Measurements from ENCODE around the gene CPE.
A peak's percentile ranks its signal among the peaks of the same experiment; 100 is the strongest.
"Not testable (repeated sequence)": the region's sequence is repeated elsewhere in the genome, so short reads cannot be mapped to it uniquely, and the experiment has no call there.

Gene CPE

DNA sequence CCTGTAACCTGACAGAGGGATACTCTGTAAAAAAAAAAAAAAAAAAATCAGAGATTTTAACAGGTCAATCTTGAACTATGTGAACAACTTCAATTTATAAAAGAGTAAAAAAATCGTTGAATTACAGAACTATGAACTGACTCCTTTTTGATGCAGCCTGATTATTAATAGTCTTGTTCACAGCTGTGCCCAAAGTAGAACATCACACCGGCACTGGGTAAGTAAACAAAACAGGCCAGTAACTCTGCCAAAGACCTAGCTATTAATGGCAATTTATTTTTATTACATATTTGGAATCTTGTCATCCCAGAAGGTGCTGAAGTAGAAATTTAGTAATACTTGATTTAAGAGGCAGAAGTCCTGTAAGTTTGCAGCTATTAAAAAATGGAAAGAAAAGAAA is 31.4 kb downstream of the CPE start:
- no peak for DNase-seq

DNA sequence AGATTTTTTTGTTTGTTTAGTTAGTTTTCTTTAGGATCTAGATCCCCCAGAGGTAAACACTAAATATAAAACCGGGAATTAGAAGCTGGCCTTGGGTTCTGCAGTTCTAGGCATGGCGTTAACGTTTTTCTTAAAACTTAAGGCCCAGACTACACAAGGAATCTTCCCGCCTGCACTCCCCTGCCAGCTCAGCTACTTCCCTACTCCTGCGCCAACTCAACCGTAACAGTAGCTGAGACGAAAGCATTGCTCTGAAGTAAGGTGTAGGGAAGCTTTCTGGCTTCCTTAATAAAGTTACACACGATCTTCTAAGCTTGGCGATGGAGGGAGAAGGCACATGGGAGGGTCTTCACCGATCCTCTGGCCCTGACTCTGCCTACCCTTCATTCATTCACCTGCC is 37.1 kb downstream of the CPE start:
- DNase-seq, result no peak

DNA sequence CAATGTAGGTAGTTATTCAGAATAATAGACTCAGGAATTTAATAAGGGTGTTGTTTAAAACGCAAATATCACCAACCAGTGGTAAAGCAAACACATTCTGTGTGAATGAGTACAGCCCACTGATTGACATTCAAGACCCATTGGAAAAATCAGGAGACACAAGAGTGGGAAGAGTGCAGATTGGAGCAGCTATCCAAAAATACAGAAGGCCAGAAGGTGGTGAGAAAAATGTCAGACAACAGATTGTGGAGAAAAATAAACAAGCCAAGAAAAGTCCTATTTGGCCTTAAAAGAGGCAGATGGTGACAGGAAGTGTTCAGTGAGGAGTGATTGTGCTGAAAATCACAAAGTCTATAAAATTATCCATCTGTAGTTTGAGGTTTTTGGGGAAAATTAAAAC is 39.3 kb downstream of the CPE start:
- no peak for DNase-seq

DNA sequence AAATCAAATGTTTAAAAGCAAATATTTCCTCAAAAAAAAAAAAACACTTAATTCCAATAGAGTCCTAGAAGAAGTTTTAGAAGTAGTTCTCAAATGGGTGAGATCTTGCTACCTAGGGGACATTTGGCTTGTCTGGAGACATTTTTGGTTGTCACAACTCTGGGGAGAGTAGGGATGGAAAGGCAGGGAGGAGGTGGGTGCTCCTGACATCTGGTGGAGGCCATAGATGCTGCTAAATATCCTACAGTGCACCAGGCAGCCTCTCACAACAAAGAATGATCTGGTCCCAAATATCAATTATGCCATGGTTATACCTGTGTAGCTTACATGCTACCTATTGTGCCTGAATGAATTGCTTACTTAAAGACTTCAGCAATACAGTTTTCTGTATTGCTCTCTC is 46.8 kb downstream of the CPE start:
- no peak for DNase-seq

DNA sequence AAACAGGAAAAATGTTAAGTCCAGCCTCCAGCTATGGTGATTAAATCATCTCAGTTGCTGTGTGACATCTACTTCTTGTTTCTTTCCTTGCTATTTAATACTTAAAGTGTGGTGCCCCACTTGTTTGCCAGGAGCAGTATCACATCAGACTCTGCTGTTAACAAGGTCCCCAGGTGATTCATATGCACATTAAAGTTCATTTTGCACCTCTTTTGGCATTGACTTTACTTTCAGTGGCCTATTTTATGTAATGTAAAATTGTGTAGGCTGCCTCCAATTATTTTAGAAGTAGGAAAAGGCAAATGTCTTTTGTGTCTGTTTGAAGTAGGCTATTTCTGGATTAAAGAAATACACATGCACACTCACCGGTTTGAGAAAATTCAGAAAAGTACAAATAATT is 47.5 kb downstream of the CPE start:
- DNase-seq, result no peak

DNA sequence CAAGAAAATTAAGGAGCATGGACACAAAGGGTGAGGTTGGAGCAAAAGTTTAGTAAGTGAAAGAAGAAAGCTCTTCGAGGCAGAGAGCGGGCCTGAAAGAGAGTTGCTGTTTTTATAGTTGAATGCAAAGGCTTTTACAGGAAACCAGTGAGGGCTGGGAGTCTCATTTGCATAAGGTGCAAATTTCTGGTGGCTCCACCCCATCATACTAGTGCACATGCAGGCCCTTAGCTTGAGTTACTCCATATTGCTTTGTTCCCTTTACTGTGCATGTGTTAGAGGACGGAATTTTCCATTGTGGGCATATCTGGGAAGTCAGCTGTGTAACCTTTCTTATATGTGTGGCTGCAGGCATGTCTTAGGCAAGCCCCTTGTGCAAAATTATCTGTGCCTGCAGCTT is 48.0 kb downstream of the CPE start:
- no peak for DNase-seq

DNA sequence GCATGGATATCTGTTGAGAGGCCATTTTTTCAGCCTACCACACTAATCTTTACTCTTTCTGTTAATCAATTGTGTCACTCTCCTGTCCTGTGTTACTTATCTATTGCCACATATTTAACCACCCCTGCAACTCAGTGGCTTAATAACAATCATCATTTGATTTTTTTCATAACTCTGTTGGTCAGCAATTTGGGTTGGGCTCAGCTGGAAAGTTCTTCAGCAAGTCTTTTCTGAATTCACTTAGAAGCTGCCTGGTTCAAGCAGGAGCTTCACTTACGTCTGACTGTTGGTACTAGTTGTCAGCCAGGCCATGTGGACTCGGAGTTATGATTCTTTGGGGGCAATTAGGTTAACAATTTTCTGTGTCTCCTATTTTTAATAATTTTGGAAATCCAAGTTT is 50.1 kb downstream of the CPE start:
- DNase-seq, result no peak

DNA sequence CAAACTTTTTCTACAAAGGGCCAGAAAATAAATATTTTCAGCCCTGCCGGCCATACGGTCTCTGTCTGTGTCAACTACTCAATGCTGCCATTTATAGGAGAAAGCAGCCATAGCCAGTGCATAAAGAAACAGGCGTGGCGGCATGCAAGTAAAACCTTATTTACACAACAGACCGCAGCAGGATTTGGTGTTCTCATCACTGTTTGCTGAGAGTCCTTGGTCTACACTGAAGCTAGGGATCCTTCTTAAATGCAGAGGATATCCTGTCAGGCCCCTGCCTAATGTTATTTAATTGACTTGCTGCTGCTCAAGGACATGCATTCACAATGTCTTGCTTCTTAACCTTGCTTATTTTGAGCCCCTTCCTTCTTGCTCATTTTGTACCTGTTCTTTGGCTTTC is 54.7 kb downstream of the CPE start:
- no peak for DNase-seq

DNA sequence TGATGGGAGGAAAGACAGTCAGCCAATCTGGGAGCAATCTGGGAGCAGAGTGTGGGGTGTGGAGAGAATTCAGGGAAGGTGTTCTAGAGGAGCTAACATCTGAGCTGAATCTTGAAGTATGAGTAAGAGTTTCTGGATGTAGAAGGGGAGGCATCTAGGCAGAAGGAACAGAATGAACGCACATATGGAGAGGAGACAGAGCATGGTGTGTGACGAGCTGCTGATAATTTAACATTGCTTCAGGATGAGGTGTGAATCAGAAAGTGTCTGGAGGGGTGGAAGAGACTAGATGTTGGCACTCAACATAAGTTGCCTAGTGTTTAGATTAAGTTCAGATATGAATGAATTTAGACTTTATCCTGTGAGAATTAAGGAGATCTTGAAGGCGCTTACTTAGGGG is 58.9 kb downstream of the CPE start:
- DNase-seq, result no peak

DNA sequence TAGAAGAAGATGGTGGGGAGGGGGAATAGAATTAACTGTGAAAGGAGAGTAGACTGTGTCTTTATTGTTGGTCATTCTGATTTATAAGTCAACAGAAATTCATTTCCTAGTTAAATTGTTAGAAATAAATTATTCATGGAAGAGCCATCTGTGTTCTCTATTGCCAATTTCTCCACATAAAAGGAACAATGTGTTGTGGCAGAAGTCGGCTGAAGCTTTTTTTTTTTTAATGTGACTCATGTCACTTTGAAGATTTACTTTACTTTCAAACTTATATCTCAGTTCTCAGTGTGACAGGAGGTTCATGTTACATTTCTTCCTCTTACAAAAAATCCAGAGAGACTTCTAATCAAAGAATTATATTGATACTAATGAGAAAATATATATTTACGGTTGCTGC is 60.5 kb downstream of the CPE start:
- DNase-seq, result no peak

DNA sequence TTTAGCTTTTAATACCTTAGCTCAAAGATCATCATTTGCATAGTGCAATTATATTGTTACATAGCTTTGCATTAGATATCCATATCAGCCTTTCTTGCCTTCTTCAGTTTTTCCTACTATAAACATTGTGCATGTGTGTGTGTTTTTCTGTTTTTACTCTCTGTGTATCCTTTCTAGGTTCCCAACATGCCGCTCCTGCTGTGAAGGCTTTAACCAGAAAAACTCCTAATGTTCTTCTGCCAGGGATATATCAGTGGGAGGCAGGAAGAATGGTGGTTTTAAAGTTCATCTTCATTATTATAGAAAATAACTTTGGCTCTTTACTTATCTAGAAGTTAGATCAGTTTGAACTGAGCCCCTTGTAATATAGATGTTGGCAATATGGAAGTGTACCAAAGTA is 61.2 kb downstream of the CPE start:
- DNase-seq, result no peak

DNA sequence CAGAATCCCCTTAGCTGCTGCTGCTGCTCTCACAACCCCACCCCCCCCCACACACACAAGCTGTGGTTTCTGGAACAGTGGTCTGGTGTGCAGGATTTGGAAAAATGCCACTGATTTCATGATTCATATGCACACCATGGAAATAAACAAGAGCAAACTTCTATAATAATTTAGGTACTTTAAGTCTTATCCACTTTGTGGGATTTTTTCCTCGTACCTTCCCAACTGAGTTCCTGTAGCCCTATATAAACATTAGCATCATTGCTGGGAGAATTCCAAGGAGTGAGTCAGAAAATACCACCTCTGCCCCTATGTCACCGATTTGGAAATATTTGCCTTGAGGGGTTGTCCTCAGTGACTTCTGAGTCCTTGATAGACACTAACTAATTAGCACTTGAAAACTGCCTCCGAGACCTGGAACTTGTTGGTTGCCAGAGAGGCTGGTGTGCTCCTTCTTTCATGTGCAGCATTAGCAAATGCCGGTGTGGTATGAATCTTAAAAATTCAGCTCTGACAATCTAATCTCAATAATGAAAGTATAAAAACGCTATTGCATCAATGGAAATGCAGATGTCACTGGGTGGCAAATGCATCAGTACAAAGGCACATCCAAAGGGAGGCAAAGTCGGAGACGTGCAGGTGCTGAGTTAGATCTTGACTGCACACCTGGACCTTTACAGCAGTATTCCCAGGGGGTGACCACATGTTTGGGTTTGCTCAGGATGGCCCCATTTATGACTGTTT is 61.8 kb downstream of the CPE start:
- no peak for DNase-seq

DNA sequence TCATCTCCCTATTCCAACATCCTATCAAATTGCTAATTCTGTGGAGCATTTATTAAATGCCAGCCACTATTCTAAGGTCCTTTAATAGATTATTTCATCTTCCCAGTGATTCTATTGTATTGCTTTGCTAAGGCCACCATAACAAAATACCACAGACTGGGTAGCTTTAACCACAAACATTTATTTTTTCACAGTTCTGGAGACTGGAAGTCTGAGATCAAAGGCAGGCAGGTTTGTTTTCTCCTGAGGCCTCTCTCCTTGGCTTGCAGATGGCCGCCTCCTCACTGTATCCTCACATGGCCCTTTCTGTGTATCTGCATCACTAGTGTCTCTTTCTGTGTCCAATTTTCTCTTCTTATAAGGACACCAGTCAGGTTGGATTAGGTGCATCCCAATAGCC is 64.5 kb downstream of the CPE start:
- no peak for DNase-seq

DNA sequence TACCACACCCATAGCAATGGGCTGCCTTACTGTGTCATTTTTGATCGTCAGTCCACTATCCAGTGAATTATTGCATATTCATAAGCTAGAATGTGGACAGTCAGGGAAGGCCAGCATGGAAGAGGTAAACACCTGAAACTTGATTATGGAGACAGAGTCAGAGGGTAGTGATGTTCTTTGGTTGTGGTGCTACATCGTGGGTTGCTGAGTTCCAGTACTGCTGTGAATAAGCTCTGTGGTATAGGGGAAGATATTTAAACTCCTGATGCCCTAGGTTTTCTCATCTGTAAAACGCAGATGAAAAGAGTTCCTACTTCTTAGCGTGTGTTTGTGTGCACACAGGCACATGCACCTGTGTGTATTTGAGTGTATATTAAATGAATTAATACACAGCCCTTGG is 69.9 kb downstream of the CPE start:
- no peak for DNase-seq

DNA sequence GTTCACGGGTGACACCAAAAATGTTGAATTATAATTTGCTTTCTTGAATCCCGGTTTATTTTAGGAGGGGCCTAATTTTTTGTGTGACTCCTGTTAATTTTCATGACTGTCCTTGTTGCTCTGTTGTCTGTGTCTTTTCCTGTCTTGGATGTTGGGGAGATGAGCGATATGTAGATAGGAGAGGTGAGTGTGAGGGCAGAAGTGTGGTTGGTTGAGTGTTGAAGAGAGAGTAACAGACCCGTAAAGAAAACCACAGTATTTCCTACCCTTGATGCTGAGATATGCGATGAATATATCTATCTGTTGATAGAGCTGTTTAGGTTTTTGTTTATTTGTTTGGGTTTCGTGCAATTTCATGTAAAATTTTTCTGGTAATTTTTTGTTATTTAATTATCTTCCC is 70.5 kb downstream of the CPE start:
- DNase-seq, result no peak

DNA sequence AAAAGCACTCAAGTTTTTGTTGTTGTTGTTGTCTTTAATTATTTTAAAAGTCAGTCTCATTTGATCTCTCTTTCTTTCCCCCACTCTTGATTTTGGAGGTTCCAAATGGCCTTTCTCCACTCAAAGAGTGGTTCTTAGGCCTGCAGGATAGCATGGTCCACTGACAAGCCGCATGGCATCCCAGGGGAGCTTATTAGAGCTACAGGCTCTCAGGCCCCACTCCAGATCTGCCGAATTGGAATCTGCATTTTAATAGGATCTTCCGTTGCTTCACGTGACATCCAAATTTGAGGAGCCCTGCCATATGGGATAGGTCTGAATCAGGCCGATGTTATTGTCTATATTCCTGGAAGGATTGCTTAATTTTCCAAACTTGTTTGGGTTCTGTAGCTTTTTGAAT is 72.1 kb downstream of the CPE start:
- DNase-seq, result no peak

DNA sequence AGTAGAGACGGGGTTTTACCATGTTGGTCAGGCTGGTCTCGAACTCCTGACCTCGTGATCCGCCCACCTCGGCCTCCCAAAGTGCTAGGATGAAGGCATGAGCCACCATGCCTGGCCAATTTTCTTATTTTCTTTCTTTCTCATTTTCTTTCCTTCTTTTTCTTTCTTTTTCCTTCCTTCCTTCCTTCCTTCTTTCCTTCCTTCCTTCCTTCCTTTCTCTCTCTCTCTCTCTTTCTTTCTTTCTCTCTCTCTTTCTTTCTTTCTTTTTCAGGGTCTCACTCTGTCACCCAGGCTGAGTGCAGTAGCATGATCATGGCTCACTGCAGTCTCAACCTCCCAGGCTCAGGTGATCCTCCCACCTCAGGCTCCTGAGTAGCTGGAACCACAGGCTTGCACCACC is 74.3 kb downstream of the CPE start:
- DNase-seq, result not testable (repeated sequence)

DNA sequence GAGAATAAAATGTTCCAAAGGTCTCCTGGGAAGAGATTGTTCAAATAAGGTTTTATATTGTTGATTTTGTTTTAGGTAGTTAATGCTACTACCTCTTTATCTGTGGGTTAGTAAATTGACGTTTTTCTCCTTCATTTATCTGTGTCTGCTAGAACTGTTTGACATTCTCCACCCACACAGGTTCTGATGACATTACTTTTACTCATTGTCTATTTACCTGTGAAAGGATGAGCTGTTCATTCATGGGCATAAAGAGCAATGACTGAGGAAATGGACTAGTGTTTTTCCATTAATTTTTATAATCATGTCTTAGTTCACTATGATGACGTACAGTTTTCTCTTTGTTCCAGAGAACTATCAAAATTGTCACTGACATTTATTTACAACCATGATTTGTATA is 75.6 kb downstream of the CPE start:
- no peak for DNase-seq

DNA sequence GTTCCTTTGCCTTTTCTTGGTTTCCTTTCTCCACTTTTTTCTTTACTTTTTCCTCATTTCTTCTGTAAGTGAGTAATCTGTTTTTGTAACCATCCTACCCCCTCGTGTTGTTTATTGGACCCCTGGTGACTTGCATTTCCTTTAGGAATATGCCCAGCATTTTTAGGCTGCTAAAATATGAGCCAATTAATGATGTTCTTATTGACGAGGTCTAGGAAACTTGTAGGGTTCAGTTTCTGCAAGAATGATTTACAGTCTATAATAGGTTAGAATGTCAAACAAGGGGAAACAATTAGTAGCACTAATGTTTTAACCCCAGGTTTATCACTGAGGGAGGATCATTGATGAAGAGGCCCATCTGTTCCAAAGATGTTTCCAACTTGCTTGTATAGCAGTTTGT is 79.0 kb downstream of the CPE start:
- DNase-seq, result no peak

DNA sequence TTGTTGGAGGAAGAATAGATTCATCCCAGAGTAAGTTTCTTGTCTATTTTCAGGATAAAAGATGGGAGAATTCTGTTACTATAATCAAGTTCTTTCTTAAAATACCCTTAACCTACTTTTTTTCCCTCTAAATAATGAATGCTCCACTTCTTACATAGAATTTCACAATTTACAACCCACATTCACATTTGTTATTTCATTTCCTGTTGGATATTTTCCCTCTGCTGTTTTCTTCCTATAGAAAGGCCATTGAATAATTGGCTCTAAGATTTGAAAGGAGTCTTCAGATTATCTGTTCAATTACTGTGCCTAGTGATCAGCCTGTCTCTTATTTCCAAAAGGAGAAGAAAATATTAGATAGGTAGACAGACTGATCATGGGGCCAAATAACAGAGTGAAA is 79.7 kb downstream of the CPE start:
- no peak for DNase-seq

DNA sequence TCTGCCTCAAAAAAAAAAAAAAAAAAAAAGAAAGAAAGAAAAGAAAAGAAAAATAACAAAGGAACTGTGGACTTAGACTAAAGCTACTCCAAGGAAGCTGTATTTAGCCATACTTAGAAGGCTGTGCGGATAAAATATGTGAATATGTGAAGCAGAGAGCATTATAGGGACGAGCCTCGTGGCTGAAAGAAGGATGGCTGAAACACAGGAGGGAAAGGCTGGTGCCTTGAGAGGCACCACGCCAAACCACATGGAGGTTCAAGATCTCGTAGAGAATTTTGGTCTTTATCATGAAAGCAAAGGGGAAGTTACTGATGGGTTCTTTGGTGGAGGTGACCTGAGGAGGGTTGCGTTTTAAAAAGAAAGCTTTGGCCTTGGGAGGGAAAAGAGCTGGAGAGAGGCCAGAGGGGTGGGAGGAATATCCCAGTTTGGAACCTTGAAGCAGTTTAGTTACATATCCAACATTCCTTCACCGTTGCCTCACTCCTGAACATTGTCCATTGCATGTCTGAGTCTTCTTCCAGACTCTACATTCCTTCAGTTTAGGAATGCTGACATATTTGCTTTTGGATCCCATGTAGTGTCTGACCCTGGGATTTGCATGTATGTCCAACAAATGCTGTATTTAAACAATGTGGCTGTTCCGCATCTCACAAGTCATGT is 82.5 kb downstream of the CPE start:
- no peak for DNase-seq

DNA sequence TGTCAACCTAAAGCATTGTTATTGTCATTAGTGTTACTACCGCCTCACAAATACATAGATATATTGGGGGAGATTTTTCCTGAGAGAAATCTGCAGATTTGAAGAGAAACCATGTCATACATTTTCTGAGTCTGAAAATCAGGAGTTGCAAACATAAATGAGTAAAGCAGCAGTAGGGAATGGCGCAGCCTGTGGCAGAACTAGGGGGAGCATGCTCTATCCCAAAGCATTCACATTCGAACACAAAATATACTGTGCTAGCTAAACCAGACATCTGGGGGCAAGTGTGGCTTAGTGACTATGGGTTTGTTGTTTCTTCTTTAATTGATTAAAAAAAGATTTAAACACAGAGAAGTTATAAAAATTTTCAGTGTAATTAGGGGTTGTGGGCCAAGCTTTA is 83.2 kb downstream of the CPE start:
- DNase-seq, result no peak

DNA sequence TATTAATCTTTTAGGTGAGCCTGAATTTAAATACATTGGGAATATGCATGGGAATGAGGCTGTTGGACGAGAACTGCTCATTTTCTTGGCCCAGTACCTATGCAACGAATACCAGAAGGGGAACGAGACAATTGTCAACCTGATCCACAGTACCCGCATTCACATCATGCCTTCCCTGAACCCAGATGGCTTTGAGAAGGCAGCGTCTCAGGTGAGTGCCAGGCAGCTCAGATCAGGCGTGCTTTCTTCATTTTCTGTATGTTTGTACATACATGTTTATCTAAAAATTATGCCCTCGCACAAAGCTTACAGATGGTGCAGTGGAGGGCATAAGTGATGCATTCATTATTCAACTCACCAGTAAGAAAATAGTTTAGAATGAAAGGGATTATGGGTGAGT is 85.6 kb downstream of the CPE start:
- no peak for DNase-seq

DNA sequence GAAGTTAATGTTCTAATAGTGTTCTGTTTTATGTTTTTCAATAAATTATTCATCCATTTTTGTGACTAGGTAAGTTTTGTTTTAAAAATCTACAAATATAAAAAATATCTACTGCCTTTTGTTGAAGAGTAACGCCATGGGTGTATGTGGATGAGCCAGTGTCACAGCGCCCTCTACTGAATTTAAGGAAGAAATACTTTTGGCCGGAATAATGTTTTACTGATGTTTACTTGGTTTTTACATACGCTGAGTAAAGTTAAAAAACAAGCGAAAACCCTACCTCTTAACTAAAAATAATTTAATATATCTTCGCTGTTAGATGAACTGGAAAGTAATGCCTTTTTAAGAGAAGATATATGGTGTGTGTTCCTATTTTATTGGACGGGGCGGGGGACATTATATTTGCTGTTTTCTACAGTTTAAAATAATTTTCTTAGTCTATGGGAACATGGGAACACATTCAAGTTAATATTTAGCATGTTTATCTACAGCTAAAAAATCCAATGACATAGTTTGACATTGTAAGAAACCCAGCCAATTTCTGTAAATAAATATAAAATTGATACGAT is 86.1 kb downstream of the CPE start:
- DNase-seq, result peak; percentile 19

DNA sequence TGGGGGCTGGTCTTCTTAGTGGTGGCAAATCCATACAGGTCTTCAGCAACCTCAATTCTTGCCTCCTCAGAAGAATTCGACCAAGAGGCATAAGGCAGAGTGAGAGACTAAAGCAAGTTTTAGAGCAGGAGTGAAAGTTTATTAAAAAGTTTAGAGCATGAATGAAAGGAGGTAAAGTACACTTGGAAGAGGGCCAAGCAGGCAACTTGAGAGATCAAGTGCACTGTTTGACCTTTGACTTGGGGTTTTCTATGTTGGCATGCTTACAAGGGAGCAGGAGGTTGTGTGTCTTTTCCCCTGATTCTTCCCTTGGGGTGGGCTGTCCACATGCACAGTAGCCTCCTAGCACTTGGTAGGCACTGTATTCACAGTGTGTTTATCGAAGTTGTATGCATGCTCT is 91.2 kb downstream of the CPE start:
- DNase-seq, result no peak
